AML-193 (cell line): ENCODE data around the gene SCAMP2.

Experiments used
- DNase-seq, 2 experiments: peaks; one replicate each; lab custom pipeline; 2025; lab: John Stamatoyannopoulos, UW

SCAMP2 gene

DNA sequence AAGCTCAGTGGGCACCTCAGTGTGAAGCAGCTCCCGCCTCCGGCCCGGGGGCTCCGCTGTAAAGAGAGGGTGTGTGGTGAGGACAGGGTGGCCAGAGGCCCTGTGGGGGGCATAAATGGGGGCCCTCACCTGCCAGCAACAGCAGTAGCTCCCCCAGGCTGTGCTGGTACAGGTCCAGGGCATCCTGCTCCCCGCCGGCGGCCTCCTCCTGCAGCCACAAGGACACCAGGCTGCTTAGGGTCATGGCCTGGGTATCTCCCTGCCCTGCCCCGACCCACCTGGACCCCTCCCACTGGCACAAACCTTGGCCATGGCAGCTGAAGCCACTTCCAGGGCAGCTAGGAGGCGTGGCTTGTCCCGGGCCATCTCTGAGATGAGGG, 35.0 kb downstream of the SCAMP2 start:
- DNase-seq: no peak

DNA sequence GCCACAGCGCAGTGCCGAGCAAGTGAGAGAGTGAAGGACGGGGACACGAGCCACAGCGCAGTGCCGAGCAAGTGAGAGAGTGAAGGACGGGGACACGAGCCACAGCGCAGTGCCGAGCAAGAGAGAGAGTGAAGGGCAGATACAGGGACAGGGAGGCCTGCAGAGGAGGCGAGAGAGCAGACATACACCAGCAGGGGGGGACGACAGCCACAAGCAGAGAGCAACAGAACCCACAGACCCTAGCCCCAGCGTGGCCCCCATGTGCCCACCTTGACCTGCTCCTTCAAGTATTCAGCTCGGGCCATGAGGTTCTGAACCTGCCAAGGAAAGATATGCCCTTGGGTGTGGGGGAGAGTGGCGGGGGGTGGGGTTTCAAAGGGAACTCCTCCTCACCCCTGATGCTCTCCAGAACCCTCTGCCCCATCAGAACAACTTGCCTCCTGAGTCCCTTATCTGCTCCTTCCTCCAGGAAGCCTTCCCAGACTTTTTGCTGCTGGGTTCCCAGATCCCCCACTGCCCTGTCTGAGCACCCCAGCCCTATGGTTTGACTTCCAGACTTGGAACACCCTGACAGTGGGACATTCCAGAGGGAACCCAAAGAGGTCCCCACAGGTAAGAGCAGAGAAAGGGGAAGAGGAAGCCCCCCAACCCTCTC, 35.6 kb downstream of the SCAMP2 start:
- no peak for DNase-seq

DNA sequence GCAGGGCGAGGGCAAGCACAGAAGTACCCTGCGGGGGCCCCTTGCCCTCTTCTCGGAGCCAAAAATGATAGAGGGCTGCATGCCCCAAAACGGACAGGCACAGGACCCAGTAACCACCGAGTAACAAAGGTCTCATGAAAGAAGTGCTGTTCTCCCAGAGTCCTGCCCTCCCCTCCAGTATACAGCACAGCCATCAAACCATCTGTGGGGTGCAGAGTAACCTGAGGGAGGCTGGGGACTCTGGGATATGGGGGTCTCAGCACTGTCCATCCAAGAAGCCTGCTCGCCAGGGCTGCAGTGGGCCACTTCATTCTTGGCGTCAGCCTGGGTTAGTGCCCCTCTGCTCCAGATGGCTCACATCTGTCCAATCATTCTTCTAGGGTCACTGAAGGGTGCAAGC, 36.3 kb downstream of the SCAMP2 start:
- no peak for DNase-seq

DNA sequence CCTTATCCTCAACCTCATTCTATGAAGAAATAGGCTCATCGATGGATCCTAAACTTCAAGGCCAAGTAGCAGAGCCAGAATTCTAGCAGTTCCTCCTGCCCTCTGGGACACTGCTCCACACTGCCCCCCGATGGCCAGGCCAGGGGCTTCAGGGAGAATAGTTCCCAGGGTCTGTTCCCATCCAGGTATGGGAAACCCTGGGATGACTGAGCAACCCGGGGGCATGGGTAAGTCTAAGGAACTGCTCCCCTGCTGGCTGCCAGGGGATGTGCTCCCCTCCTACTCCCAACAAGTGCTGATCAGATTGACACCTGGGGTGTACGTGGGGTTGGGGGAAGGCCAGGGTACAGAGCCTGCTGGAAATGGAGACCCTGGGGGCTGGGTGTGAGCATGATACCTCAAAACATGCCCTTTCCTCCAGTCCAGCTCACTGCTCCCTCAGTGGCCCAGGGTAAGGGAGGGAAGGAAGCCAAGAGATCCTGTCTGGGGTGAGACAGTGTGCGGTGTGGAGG, 37.8 kb downstream of the SCAMP2 start:
- DNase-seq: peak; percentile 28 to 38

DNA sequence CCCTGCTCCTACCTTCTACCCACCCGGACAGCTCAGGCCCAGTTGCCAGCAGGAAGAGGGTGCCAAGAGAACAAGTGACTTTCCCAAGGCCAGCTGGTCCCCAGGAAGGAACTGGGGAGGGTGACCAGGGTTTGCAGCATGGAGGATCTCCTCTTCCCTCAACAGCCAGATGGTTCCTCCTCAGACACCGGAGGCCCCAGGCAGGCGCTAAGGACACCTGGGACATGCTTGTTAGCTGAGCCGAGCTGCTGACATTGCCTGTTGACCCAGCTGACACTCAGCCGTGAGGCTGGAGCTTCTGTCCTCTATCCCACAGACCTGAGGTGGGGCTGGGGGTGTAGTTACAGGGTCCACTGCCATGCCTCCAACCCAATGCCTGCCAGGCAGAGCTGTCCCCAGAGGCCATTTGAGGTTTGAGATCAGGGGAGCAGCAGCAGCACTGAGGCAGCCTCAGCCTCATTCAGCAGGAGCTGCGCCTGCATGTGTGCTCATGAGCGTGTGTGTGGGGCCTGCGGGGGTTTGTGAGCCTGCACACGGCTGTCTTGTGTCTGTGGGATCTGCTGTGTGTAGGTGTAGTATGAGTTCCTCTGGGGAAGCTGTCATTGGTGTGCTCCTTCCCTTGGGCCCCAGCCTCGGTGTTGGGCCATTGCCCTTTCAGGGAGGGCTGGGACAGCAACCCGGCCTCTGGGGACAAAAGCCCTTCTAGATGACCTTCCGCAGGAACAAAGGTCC, 39.6 kb downstream of the SCAMP2 start:
- DNase-seq: no peak

DNA sequence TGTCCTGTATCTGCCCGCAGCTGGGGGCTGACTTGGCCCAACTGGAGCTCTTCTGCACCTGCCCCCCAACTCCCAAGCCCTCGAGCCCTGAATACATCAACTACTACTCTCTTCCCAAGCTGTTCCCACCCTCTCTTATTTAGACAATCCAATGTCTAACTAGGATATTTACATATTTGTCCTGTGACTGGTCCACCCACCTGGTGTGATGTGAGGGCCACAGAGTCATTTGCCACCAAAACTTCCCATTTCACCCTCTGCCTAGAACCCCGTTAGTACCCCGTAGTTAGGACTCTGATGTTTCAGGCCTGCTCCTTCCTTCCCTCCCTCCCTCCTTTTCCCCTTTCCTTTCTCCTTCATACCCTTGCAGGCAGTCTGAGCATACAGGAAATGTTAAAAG, 40.3 kb downstream of the SCAMP2 start:
- DNase-seq: no peak

DNA sequence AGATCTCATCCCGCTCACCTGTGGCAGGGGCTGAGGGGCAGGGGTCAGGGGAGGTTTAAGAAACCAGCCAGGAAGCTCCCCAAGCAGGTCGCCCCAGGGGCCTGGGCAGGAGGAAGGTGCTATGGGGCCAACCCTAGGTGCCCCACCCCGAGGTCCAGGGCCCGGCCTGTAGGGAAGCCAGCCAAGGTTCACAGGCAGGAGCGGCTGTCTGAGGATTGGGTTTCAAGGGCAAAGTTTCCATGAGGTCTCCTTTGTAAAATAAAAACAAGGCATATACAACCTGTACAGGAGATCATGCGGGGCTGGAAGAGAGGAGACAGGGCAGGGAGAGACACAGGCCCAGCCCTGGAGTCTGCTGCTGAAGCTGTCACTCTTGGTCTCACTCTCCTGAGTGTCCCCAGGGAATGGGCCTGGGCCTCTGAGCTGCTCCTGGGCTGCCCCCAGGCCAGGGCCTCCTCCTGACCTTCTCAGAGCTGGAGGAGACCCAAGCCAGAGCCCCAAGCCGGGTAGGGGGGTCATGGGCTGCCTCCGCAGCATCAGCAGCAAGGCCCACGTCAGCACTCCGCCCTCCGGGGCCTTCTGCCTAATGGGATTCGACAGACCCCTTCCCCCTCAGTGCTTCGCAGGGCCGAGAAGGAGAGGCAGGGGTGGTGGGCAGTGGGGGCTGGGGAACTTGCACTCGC, 41.2 kb downstream of the SCAMP2 start:
- DNase-seq: no peak

DNA sequence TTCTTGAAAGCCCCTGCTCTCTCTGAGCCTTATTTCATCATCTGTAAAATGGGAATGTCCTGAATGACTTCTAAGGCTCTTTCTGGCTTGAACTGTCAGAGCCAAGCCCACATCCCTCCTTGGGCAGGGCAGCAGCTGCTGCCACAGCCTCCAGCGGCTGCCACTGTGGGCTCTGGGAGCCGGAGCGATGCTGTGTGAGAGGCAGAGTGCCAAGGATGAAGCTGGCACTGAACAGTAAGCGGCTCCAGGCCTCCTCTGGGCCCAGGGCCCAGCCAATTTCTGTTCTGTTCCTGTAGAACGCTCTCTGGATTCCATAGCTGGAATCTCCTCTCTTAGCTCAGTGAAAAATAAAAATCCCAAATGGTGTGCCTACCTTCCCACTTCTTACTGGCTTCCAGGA, 42.3 kb downstream of the SCAMP2 start:
- no peak for DNase-seq

DNA sequence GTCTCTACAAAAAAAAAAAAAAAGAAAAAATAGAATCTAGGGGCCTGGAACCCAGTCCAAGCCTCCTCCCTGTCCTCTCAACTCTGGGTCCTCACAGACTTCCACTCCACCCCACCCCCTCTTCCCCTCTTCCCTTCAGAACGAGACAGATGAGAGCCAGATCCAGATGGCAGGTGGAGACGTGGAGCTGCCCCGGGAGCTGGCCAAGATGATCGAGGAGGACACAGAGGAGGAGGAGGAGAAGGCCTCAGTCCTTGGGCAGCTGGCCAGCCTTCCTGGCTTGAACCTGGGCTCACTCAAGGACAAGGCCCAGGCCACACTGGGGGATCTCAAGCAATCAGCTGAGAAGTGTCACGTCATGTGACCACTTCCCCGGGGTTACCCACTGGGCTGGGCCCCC, 43.2 kb downstream of the SCAMP2 start:
- no peak for DNase-seq

DNA sequence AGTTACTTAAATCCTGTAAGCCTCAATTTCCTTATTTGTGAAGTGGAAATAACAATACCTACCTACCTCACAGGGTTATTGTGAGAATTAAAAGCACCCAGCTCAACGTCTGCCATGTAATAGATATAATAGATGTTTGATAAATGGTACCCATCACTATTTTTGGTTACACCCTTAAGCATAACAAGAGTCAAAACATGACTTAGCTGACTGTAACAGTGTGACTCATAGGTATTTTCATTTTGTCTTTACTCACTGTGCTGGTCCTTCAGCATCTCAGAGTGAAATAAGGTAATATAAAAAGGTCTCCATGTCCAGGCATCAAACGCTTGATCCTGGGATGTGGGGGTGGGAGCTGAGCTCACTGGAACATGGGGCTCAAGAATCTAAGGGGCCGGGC, 43.7 kb downstream of the SCAMP2 start:
- no peak for DNase-seq

DNA sequence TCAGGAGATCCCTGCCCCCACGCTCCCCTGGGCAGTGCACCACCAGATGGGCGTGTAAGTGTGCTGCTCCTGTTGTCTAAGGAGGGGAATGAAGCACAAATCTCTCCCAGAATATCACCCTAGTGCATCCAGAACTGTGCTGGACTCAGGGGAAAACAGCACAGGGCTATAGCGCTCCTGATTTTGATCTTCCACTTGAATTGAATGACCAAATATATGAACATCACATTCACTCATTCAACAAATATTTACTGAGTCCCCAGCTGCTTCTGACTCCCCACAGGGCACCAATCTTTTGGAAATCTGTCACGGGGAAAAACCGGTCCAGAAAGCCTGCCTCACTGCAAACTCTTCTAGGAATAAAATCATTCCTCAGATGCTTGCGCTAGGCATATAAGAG, 44.3 kb downstream of the SCAMP2 start:
- DNase-seq: no peak

DNA sequence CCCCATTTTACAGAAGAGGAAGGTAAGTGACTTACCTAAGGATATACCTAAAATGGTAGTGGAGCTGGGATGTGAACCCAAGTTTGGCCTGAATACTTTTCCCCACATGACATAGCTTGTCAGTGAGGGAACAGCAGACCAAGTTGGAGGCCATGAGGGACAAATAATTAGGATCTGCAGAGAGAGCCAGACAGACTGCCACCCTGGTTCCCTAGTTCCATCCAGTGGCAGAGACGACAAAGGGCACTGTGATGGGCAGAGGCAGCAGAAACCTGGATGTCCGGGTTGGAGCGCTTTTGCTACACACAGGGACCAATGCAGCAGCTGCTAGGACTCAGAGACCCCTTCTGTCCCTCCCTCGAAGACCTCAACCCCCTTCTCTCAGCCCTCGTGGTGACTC, 45.6 kb downstream of the SCAMP2 start:
- no peak for DNase-seq

DNA sequence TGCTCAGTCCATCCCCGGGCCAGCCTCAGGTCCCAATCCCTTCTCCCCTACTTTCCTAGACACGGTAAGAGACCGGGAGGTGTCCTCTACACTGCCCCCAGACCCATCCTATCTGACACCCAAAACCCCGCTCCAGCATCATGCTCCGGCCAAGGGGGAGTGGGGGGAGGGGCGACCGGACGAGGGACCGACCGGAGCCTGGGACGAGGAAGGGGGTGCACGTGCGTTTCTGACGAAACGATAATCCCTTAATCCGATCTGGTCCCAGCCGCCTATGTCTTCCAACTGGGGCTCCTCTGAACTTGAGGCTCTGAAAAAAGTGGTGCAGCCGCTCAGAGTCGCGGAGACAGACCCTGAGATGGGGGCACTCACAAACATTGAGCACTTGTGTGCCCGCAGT, 46.2 kb downstream of the SCAMP2 start:
- no peak for DNase-seq

DNA sequence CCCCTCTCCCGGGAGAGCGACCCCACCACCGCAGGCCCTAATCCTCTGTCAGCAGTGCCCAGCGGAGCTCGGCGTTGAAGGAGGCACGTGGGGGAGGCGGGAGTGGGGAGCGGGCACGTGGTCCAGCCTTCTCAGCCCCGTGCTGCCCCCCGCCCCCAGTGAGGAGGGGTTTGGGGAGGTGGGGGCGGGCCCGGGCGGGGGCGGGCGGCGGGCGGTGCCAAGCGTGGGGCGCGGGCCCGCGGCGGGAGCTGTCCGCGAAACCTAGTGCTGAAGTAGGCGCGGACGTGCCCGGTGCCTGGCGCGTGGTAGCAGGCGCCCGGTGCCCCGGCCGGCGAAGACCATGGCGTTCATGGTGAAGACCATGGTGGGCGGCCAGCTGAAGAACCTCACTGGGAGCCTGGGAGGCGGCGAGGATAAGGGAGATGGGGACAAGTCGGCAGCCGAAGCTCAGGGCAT, 46.8 kb downstream of the SCAMP2 start, which contains the start of gene CPLX3:
Gene CPLX3 (plus strand): TSS at position 264 of the 456 bp plus-strand sequence. CDS start 77 bp downstream, at position 341.
- no peak for DNase-seq

DNA sequence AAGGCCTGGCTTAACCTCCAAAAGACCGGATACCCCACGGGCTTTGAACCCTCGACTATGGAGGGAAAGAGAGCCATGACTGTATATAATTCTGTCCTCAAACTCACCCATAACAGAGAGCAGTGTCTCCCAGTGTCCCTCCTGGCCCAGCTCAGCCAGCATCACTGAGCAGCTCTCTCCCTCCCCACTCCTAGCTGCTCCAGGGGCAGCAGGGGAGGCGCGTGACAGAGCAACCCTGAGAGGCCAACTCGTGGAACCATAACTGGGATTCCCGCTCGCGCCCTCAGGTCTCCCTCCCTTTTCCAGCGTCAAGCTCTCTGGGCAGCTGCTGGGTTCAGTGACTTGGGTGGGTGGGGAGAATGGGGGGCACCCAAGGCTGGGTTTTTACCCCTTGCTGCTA, 47.3 kb downstream of the SCAMP2 start:
- no peak for DNase-seq

DNA sequence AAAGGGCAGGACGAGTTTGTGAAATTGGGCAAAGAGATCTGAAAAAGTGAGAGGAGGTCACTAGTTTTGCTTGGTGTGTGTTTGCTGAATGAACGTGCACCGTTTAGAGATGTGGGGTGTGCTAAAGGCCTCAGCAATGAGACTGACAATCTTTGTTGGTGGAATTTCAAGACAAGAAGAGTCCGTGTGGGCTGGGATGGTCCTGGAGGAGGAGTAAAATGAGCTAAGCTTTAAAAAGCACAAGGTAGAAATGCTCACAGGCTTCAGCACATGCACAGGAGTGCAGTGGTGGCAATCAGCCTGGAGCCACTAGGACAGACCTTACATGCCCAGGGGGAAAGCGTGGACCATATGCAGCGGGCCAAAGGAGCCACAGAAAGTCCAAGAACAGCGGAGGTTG, 48.2 kb downstream of the SCAMP2 start:
- DNase-seq: no peak

DNA sequence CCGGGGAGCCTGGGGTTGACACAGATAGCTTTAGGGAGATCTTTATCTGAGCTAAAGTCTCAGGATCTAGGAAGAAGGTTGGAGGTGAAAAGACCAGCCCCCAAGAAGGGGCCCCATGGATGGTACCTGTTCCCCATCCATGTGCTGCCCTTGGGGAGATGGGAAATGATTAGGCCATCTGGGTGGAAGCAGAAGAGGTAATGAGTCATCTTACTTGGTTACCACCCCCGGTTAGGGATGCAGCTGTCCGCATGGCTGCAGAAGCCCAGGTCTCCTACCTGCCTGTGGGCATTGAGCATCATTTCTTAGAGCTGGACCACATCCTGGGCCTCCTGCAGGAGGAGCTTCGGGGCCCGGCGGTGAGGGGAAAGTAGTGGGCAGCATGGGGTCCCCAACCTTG, 49.8 kb downstream of the SCAMP2 start:
- DNase-seq: no peak

DNA sequence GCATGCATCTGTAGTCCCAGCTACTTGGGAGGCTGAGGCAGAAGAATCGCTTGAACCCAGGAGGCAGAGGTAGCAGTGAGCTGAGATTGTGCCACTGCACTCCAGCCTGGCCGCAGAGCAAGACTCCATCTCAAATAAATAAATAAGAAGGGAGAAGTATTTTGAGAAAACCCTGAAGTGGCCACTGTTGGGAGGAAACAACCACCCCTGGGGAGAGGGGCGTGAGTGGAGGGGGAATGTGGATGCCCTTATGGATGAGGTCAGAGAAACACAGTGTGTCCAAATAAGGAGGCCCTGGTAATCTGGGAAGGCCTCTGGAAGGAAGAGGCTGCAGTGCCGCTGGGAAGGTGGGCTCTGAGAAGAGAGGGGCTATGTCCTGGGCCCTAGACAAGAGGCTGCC, 50.9 kb downstream of the SCAMP2 start:
- DNase-seq: no peak

DNA sequence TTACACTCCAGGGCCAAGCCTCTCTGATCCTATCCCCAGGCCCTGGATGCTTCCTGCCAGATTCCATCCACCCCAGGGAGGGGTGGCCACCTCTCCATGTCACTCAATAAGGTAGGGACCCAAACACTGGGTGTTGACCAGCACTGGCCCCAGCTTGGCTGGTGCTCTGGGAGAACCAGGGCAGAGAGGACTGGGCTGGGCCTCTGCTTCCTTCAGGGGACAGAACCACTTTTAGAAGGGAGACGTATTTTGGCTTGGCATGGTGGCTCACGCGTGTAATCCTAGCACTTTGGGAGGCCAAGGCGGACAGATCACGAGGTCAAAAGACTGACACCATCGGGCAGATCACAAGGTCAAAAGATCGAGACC, 51.4 kb downstream of the SCAMP2 start:
- no peak for DNase-seq

DNA sequence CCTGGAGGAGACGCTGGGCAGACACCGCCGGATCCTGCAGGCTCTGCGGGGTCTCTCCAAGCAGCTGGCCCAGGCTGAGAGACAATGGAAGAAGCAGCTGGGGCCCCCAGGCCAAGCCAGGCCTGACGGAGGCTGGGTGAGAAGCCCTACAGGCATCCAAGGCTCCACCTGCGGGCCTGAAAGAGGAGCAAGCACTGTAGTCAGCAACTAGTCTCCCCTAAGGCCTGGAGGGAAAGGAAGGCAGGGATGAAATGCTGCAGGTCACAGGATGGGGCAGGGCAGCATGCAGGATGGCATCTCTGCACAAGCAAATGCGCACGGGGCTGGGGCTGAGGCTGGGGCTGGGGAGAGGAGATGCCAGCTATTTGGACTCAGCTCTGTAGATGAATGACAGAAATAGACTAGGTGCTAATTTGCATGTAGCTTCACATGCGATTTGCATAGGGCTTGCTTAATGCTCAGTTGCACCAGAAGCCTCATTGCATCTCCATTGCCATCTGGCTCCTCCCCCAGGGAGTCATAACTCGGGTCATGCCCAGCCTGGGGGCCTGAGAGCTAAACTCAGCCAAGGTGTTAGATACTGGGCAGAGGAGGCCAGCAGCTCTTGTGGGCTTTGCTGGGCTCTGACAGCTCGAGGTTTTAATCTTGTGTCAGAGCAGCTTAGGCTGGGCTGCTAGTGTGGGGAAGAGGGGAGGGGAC, 51.9 kb downstream of the SCAMP2 start:
- DNase-seq: no peak

DNA sequence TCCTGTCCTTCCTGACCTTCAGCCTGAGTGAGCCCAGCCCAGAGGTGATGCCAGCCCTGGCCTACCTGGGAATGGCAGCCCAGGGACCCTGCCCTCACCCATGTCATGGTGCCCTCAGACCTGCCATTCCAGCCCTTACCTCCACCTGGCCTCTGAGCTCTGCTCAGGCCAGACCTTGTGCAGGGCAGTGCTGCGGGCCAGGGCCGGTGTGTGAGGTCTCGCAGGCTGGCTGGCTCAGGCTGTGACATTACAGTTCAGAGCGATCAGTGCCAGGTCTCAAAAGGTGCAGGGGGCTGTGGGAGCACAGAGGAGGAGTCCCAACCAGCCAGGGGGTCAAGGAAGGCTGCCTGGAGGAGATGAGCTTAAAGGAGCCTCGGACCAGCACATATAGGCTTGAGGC, 53.1 kb downstream of the SCAMP2 start:
- no peak for DNase-seq

DNA sequence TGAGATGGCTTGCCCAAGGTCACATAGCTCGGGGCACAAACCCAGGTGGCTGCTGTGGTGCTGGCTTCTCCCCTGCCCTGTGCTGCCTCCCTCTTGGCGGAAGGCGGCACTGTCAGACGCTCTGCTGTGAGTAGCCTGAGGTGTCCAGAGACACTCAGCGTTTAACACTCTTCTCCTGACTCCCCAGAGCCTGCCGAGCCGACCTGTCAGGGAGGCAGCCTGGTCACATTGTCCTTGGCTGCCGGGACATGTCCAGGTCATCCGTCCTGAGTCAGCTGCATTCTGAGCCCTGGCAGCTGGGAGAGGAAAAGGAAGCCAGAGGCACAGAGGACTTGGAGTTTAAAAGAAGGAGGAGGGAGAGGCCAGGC, 55.8 kb downstream of the SCAMP2 start:
- no peak for DNase-seq
